ENCODE measurements around the gene PGM2L1. TPM values are rescaled to one million over a fixed set of nuclear protein-coding genes. Genes with fewer than 3 reads are reported as not detected.
A peak's percentile ranks its signal among the peaks of the same experiment; 100 is the strongest.

Gene PGM2L1
- total and polyA plus RNA-seq, 2 experiments from 2014 or later, result 32.6 to 44.4 TPM

GRCh38 chr11:74443071-74443864, 45.0 kb upstream of the PGM2L1 start:
- Mint-ChIP-seq H3K27ac (no peak overlapping the region), H3K27me3 (ENCODE audit: insufficient read depth, low read depth, poor library complexity) (no peaks in the 10 kb centered on the region), H3K36me3 (ENCODE audit: low read depth) (no peaks in the 10 kb centered on the region), H3K9me3 (no peaks in the 10 kb centered on the region; the same call in 2 of the 3 replicates), H3K4me3 (no peak overlapping the region), H3K4me1 (peaks cover 21% of the 10 kb centered on the region)
- Histone ChIP-seq H3K4me1 (ENCODE audit: insufficient read depth) (peaks cover 4% of the 10 kb centered on the region; the same call in 1 of the 2 replicates), H3K27ac (ENCODE audit: low read depth) (peak overlapping the region; percentile 41; the same call in 1 of the 2 replicates), H2AFZ (peak overlapping the region; percentile 88), H3K9me2 (ENCODE audit: insufficient read depth) (0 out of 2 replicates have a peak, but pooled peaks cover 3% of the 10 kb centered on the region), H4K20me1 (replicated peaks; ENCODE audit: insufficient read depth) (no peaks in the 10 kb centered on the region), H3K27me3 (ENCODE audit: insufficient read depth) (no peaks in the 10 kb centered on the region), H3K4me3 (no peak overlapping the region), H3K36me3 (ENCODE audit: insufficient read depth) (no peaks in the 10 kb centered on the region), H3K79me2 (replicated peaks; ENCODE audit: insufficient read depth) (no peaks in the 10 kb centered on the region), H3K4me2 (no peak overlapping the region; the same call in 1 of the 2 replicates), H3F3A (replicated peaks; ENCODE audit: low read depth) (no peaks in the 10 kb centered on the region)
- no peak for TF ChIP-seq NANOG (IDR thresholded peaks at IDR 0.05; ENCODE audit: borderline replicate concordance)
- TF ChIP-seq POLR2AphosphoS5 (IDR thresholded peaks at IDR 0.05; ENCODE audit: low read depth), result no peak
- TF ChIP-seq REST (IDR thresholded peaks at IDR 0.05; ENCODE audit: unreplicated experiment), result no peak
- no peak for TF ChIP-seq ZNF462 (CRISPR knock-in tag; IDR thresholded peaks at IDR 0.05)
- TF ChIP-seq EZH2 (IDR thresholded peaks at IDR 0.05; ENCODE audit: low read depth, unreplicated experiment), result no peak
- TF ChIP-seq ETS1 (IDR thresholded peaks at IDR 0.05), result no peak
- TF ChIP-seq CTCF (conservative IDR thresholded peaks at IDR 0.05; ENCODE audit: low read depth in 2 of 2), result peak in 1 of 2 experiments; percentile 54; a peak in 2 of 4 replicates
- no peak for TF ChIP-seq CREB1 (CRISPR knock-in tag; IDR thresholded peaks at IDR 0.05; ENCODE audit: low read depth)
- ATAC-seq, result peak; percentile 89
- peak; percentile 44 for DNase-seq (ENCODE audit: low spot score)
